A549 treated with GW870086 at 1 μM for 4 hours (cell line): ENCODE data around the gene NLRP9. TPM values are rescaled to one million over a fixed set of nuclear protein-coding genes. Genes with fewer than 3 reads are reported as not detected.

Source experiments
- total RNA-seq: library from RNA; stranded (reverse); fragments of 200-300 nt; extraction: Qiagen RNA extraction; gene quantifications from 5 replicates; pipeline ENCODE4 v1.2.3, GENCODE V29; 2022; ENCODE audit warnings: low read depth

NLRP9 gene
- total RNA-seq, result not detected in 5 replicates

GRCh38 chr19:55738302-55738701 lies at the start of gene NLRP9:
NLRP9 (minus strand) TSS chr19:55738402; CDS start chr19:55738374, 28 bp downstream.

GRCh38 chr19:55768818-55769217 lies 30.6 kb upstream of the NLRP9 start, which contains the start of gene RFPL4AL1:
RFPL4AL1 (plus strand) TSS chr19:55769118; CDS start chr19:55771805, 2,687 bp downstream.

GRCh38 chr19:55758797-55759196 lies 20.6 kb upstream of the NLRP9 start, which contains the start of gene RFPL4A:
RFPL4A (plus strand) TSS chr19:55759097; CDS start chr19:55761801, 2,704 bp downstream.

GRCh38 chr19:55674841-55675660 lies 63.2 kb downstream of the NLRP9 start, which contains the start of gene EPN1:
EPN1 (plus strand) TSS chr19:55675226; CDS start chr19:55678628, 3,402 bp downstream.

Other genes with a start within 250 kb of the NLRP9 start
- gene SSC5D, start 250.0 kb downstream of the NLRP9 start, total RNA-seq, result 0.35 to 0.82 TPM (median 0.57 TPM) in 5 replicates
- gene SBK2, start 201.3 kb downstream of the NLRP9 start, total RNA-seq, result 1.3 to 2.3 TPM (median 1.8 TPM) in 5 replicates
- gene SBK3, start 192.9 kb downstream of the NLRP9 start, total RNA-seq, result 1.3 to 1.9 TPM (median 1.6 TPM) in 5 replicates
- gene ZNF579, start 157.6 kb downstream of the NLRP9 start, total RNA-seq, result 20.1 to 37.6 TPM (median 28.4 TPM) in 5 replicates
- 20.5 to 24.3 TPM (median 23.6 TPM) in 5 replicates for gene FIZ1, start 138.9 kb downstream of the NLRP9 start, total RNA-seq
- gene ZNF524, start 138.1 kb downstream of the NLRP9 start, total RNA-seq, result 12.5 to 17.5 TPM (median 16.0 TPM) in 5 replicates
- 7.6 to 13.0 TPM (median 12.1 TPM) in 5 replicates for gene ZNF865, start 132.8 kb downstream of the NLRP9 start, total RNA-seq
- gene ZNF784, start 113.8 kb downstream of the NLRP9 start, total RNA-seq, result 4.8 to 6.1 TPM (median 5.3 TPM) in 5 replicates
- gene ZNF580, start 97.4 kb downstream of the NLRP9 start, total RNA-seq, result 31.0 to 51.4 TPM (median 48.6 TPM) in 5 replicates
- 39.2 to 55.8 TPM (median 47.7 TPM) in 5 replicates for gene ZNF581, start 94.8 kb downstream of the NLRP9 start, total RNA-seq
- 13.7 to 19.1 TPM (median 18.0 TPM) in 5 replicates for gene CCDC106, start 90.2 kb downstream of the NLRP9 start, total RNA-seq
- 260 to 300 TPM (median 285 TPM) in 5 replicates for gene U2AF2, start 83.4 kb downstream of the NLRP9 start, total RNA-seq
- gene EPN1, start 63.2 kb downstream of the NLRP9 start, total RNA-seq, result 130 to 211 TPM (median 195 TPM) in 5 replicates
- gene RFPL4A, start 20.7 kb upstream of the NLRP9 start, total RNA-seq, result 0.53 to 1.2 TPM (median 0.97 TPM) in 5 replicates
- 0.23 to 0.49 TPM (median 0.38 TPM) in 3 of 5 replicates, not detected in the others for gene RFPL4AL1, start 30.7 kb upstream of the NLRP9 start, total RNA-seq
- gene NLRP11, start 93.6 kb upstream of the NLRP9 start, total RNA-seq, result 0.03 to 0.07 TPM in 2 of 5 replicates, not detected in the others
- not detected in 5 replicates for gene NLRP4, start 98.1 kb upstream of the NLRP9 start, total RNA-seq
- gene NLRP13, start 193.9 kb upstream of the NLRP9 start, total RNA-seq, result not detected in 5 replicates
- not detected in 5 replicates for gene NLRP8, start 209.4 kb upstream of the NLRP9 start, total RNA-seq
- 0.03 to 0.09 TPM (median 0.05 TPM) in 4 of 5 replicates, not detected in the other for gene NLRP5, start 248.4 kb upstream of the NLRP9 start, total RNA-seq